GM12864 (cell line): ENCODE measurements around the gene CDH1.
A peak's percentile ranks its signal among the peaks of the same experiment; 100 is the strongest.

Experiments
- DNase-seq: peaks from one replicate; pipeline ENCODE4 v3.0.0-alpha.2; 2011; ENCODE audit warnings: low read depth
- H3K4me3 ChIP-seq: 2 replicates; pipeline ENCODE4 v1.5.1; 2011; ENCODE audit warnings: mild to moderate bottlenecking, low read depth, low read length, control low read depth
- TF ChIP-seq, protein P1 (sequence below): IDR thresholded peaks from 2 replicates; pipeline ENCODE4 v1.5.1; 2011; ENCODE audit warnings: low read depth, mild to moderate bottlenecking, moderate library complexity, low read length, control low read depth, inconsistent platforms; ENCODE audit errors: missing control alignments

Gene CDH1

DNA sequence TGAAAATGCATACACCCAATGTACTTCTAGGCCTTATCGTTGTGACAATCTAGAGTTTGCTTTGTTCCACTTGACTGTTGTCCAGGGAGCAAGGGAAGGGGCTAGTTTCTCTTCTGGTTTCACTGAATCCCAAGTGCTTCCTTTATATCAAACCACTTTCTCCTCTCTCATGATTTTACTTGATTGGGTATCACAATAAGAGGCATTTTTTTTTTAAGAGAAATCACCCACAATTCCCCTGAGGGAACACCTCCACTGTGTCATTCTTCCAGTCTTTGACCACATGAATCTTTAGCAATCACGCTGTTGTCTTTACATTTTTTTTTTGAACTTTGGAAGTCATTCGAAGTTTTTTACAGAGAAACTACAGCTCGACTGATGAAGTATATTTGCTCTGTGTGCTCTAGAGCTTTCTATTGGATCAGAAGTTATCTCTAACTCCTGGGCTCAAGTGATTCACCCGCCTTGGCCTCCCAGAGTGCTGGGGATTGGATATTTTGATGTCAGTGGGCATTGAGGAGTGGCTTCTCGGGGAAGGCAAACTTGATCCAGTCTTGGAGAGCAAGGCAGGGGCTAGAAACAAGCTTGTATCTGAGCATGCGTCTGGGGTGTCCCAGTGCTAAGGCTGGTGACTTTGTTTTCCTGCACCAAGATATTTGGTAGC lies 3.0 kb downstream of the CDH1 start:
- DNase-seq: no peak
- H3K4me3 ChIP-seq: no peak overlapping the region
- TF ChIP-seq, protein P1, sequence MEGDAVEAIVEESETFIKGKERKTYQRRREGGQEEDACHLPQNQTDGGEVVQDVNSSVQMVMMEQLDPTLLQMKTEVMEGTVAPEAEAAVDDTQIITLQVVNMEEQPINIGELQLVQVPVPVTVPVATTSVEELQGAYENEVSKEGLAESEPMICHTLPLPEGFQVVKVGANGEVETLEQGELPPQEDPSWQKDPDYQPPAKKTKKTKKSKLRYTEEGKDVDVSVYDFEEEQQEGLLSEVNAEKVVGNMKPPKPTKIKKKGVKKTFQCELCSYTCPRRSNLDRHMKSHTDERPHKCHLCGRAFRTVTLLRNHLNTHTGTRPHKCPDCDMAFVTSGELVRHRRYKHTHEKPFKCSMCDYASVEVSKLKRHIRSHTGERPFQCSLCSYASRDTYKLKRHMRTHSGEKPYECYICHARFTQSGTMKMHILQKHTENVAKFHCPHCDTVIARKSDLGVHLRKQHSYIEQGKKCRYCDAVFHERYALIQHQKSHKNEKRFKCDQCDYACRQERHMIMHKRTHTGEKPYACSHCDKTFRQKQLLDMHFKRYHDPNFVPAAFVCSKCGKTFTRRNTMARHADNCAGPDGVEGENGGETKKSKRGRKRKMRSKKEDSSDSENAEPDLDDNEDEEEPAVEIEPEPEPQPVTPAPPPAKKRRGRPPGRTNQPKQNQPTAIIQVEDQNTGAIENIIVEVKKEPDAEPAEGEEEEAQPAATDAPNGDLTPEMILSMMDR: no peak

GRCh38 chr16:68740628-68741346 lies 3.7 kb downstream of the CDH1 start:
- TF ChIP-seq, protein P1: no peak
- no peak for DNase-seq
- no peak overlapping the region for H3K4me3 ChIP-seq

GRCh38 chr16:68743664-68744063 lies 6.6 kb downstream of the CDH1 start:
- TF ChIP-seq, protein P1: no peak
- DNase-seq: no peak
- no peak overlapping the region for H3K4me3 ChIP-seq

- H3K4me3 ChIP-seq: no peak overlapping the region
- TF ChIP-seq, protein P1: no peak
- no peak for DNase-seq
These were observed 7.7 kb downstream of the CDH1 start for GRCh38 chr16:68744744-68745280.

DNA sequence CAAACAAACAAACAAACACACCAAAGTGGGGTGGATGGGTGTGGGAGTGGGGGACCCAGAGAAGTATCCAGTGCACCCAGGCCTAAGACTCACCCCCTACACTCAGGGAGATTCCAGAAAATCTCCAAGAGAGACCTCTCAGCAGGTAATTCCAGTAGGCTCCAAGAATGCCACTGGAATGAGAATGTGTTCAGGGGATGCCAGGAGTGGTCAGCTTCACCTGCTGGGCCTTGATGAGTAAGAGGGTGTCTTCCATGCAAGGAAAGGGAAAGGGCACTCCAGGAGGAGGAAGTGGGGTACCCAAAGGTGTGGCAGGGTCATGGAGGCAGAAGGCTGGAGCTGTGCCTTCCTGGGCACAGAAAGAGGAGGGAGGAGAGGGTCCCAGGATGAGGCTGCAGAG lies 9.9 kb downstream of the CDH1 start:
- no peak for DNase-seq
- no peak overlapping the region for H3K4me3 ChIP-seq
- TF ChIP-seq, protein P1: no peak

GRCh38 chr16:68749432-68749831 lies 12.3 kb downstream of the CDH1 start:
- H3K4me3 ChIP-seq: no peak overlapping the region
- DNase-seq: no peak
- TF ChIP-seq, protein P1: peak; percentile 27
